Endothelial cell (in vitro differentiated cells): Measurements from ENCODE around the gene NCKAP5L. TPM values are rescaled to one million over a fixed set of nuclear protein-coding genes. Genes with fewer than 3 reads are reported as not detected.

ENCODE experiments used
- DNase-seq: peaks from one replicate; pipeline ENCODE4 v3.0.0; 2021; ENCODE audit warnings: low spot score
- H3K27ac Mint-ChIP-seq: one replicate; pipeline ENCODE4 v1.8.0; 2021; ENCODE audit warnings: mixed read lengths, inconsistent platforms; ENCODE audit not compliant: unreplicated experiment
- H3K27me3 Mint-ChIP-seq: one replicate; pipeline ENCODE4 v1.8.0; 2021; ENCODE audit warnings: mild to moderate bottlenecking, moderate library complexity, mixed read lengths, inconsistent platforms; ENCODE audit not compliant: unreplicated experiment
- H3K36me3 Mint-ChIP-seq: one replicate; pipeline ENCODE4 v1.8.0; 2021; ENCODE audit warnings: mild to moderate bottlenecking, low read depth, mixed read lengths, inconsistent platforms; ENCODE audit not compliant: unreplicated experiment
- H3K4me1 Mint-ChIP-seq: one replicate; pipeline ENCODE4 v1.8.0; 2021; ENCODE audit warnings: mild to moderate bottlenecking, mixed read lengths, inconsistent platforms; ENCODE audit not compliant: unreplicated experiment
- H3K4me3 Mint-ChIP-seq: one replicate; pipeline ENCODE4 v1.8.0; 2021; ENCODE audit warnings: mild to moderate bottlenecking, mixed read lengths, inconsistent platforms; ENCODE audit not compliant: unreplicated experiment
- H3K9me3 Mint-ChIP-seq: one replicate; pipeline ENCODE4 v1.8.0; 2021; ENCODE audit warnings: mixed read lengths, inconsistent platforms; ENCODE audit not compliant: unreplicated experiment
- total RNA-seq: library from RNA; stranded (reverse); fragmentation: NEBNext Ultra II Directional; extraction: Animal tissue kit (Norgen Biotek cat#: 25700); gene quantifications from one replicate; pipeline ENCODE4 v1.2.1, GENCODE V29; 2021; ENCODE audit not compliant: unreplicated experiment
- TF ChIP-seq, protein P1 (sequence below): fragments of 200-600 bp; sonication (generic); IDR thresholded peaks from one replicate; pipeline ENCODE4 v1.5.0; 2021; ENCODE audit warnings: antibody characterized with exemption; ENCODE audit not compliant: unreplicated experiment

The NCKAP5L gene
- total RNA-seq, 1 donor from 2014 or later, result 70.9 TPM

DNA sequence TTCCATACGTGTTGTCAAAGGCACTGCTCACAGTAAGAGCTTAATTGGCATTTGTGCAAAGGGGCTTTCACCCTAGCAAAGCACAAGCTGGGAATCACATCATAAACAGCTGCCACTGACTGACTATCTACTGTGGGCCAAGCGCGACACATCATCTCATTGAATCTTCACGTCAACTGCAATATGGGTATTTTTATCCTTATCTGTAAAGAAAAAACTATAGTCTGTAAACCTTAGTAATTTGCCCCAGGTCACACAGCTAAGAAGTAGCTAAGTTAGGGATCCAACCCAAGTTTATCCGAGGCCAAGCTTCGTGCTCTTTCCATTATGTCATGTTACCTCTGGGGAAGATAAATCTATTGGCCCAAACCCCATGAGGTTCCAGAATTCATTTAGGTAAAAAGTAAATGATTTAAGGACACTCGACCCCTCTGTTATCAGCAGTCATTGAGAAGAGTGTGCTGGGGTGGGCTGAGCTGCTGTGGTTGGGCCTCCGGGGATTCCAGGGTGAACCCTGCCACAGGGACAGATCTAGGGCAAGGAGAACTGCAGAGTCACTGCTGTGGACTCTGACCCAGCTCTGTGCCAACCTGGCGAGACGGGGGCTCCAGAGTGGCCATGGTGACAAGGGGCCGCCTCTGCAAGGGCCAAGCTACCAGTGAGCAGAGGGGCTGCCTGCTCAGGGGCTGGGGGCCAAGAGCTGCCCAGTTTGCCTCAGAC, 27.6 kb downstream of the NCKAP5L start:
- Mint-ChIP-seq H3K36me3 (peaks cover 40% of the 10 kb centered on the region), H3K27ac (no peak overlapping the region), H3K4me3 (peak overlapping the region; percentile 65), H3K27me3 (peaks cover 8% of the 10 kb centered on the region), H3K4me1 (peaks cover 4% of the 10 kb centered on the region), H3K9me3 (no peaks in the 10 kb centered on the region)
- DNase-seq, result no peak
- TF ChIP-seq, protein P1, sequence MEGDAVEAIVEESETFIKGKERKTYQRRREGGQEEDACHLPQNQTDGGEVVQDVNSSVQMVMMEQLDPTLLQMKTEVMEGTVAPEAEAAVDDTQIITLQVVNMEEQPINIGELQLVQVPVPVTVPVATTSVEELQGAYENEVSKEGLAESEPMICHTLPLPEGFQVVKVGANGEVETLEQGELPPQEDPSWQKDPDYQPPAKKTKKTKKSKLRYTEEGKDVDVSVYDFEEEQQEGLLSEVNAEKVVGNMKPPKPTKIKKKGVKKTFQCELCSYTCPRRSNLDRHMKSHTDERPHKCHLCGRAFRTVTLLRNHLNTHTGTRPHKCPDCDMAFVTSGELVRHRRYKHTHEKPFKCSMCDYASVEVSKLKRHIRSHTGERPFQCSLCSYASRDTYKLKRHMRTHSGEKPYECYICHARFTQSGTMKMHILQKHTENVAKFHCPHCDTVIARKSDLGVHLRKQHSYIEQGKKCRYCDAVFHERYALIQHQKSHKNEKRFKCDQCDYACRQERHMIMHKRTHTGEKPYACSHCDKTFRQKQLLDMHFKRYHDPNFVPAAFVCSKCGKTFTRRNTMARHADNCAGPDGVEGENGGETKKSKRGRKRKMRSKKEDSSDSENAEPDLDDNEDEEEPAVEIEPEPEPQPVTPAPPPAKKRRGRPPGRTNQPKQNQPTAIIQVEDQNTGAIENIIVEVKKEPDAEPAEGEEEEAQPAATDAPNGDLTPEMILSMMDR, result no peak

DNA sequence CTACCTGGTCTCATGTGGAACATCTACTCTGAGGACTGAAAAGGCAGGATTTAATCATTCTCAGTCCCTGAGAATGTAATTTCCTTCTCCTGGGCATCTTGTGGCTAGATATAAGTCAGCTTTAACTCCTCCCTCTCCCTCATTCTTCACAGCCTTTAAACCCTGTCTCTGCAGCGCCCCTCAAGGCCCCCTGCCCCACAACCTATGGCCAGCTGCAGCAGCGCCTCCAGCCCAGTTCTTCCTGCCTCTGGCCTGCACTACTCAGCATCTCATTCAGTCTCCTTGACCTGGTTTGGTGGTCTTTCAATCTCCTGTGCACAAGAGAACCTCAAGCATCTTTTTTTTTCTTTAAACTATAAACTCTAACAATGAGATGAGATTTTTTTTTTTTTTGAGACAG, 29.3 kb downstream of the NCKAP5L start:
- peaks cover 29% of the 10 kb centered on the region for H3K36me3 Mint-ChIP-seq
- H3K27me3 Mint-ChIP-seq, result peaks cover 12% of the 10 kb centered on the region
- H3K4me1 Mint-ChIP-seq, result peaks cover 4% of the 10 kb centered on the region
- H3K9me3 Mint-ChIP-seq, result no peaks in the 10 kb centered on the region
- no peak for DNase-seq
- TF ChIP-seq, protein P1, result no peak
- no peak overlapping the region for H3K4me3 Mint-ChIP-seq
- H3K27ac Mint-ChIP-seq, result peak overlapping the region; percentile 21

DNA sequence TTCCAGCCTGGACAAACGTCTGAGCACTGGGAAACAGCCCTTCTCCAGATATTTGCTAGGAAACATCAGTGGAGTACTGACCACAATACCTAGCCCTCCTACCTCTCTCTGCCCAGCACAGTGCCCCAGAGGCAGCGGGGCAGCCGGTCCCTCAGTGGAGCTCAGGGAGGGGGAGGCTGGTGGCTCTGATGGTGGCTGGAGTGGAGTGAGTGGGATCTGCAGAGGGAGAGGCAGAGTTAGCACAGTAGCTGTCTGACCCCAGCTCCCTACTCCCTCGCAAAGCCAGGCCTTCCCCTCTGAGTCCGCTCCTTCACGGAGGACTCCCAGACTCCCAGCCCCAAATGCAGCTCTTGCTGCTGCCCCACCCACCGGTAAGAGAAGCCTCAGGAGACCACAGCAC, 30.0 kb downstream of the NCKAP5L start:
- H3K4me1 Mint-ChIP-seq, result peaks cover 4% of the 10 kb centered on the region
- no peaks in the 10 kb centered on the region for H3K9me3 Mint-ChIP-seq
- no peak overlapping the region for H3K4me3 Mint-ChIP-seq
- H3K27ac Mint-ChIP-seq, result no peak overlapping the region
- TF ChIP-seq, protein P1, result no peak
- peaks cover 28% of the 10 kb centered on the region for H3K36me3 Mint-ChIP-seq
- DNase-seq, result no peak
- peaks cover 12% of the 10 kb centered on the region for H3K27me3 Mint-ChIP-seq

DNA sequence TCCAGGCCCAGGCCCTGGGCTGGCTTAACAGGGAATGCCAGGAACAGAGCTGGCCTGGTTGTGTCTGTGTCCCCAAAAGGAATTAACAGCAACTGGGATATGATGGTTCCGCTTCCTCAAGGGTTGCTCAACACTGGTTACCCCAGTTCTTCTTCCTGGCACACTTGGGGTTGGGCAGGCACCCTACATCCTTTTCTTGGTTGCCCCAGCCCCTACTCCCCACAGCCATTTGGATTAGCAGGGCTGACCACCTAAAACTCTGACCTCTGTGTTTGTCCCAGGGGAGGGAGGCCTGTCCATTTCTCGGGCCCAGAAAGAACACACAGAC, 30.8 kb downstream of the NCKAP5L start:
- Mint-ChIP-seq H3K27ac (no peak overlapping the region), H3K27me3 (peaks cover 12% of the 10 kb centered on the region), H3K36me3 (peaks cover 24% of the 10 kb centered on the region), H3K4me1 (peaks cover 4% of the 10 kb centered on the region), H3K9me3 (no peaks in the 10 kb centered on the region), H3K4me3 (no peak overlapping the region)
- no peak for DNase-seq
- TF ChIP-seq, protein P1, result no peak

DNA sequence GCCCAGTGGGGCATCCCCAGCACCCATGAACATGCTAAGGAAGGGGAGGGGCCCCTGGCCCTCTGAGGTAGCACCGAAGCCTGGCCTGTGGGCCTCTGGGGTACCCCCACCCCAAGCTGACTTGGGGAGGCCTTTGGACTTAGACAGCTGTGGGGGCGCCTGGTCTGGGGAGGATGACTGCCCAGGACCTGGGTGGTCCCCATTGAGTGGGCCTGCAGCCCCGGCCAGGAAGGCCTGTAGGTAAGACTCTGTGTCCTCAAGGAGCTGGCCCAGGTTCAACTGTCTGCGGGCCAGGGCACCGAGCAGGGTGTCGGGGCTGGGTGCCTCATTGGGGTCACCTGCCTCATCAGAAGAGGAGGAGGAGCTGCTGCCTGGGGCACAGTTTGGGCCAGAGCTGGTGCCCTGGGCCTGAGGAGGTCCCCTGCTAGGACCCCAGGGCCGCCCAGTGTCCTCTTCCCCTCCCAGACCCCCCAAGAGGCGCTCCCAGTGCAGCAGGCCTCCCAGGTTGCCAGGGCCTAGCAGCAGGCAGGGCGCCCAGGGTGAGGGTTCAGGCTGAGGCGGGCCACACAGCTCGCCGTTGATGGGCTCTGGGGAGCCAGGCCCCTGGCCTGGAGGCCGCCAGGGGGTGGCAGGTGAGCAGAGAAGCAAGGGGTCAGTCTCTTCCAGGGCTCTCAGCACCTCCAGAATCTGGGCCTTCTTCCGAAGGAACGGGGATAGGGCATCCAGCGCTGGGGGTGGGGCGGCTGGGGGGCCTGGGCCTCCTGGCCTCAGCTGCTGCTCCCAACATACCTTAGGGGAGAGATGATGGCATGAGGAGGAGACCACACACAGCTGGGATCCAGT, 31.4 kb downstream of the NCKAP5L start:
- H3K4me1 Mint-ChIP-seq, result peaks cover 4% of the 10 kb centered on the region
- no peak for DNase-seq
- H3K27ac Mint-ChIP-seq, result no peak overlapping the region
- H3K9me3 Mint-ChIP-seq, result no peaks in the 10 kb centered on the region
- H3K27me3 Mint-ChIP-seq, result peaks cover 12% of the 10 kb centered on the region
- H3K4me3 Mint-ChIP-seq, result no peak overlapping the region
- peaks cover 24% of the 10 kb centered on the region for H3K36me3 Mint-ChIP-seq
- TF ChIP-seq, protein P1, result no peak
